ENCODE measurements around the gene JMJD4. TPM values are rescaled to one million over a fixed set of nuclear protein-coding genes. Genes with fewer than 3 reads are reported as not detected.

The JMJD4 gene
- total RNA-seq, 1 donor from 2014 or later = 25.4 TPM

DNA sequence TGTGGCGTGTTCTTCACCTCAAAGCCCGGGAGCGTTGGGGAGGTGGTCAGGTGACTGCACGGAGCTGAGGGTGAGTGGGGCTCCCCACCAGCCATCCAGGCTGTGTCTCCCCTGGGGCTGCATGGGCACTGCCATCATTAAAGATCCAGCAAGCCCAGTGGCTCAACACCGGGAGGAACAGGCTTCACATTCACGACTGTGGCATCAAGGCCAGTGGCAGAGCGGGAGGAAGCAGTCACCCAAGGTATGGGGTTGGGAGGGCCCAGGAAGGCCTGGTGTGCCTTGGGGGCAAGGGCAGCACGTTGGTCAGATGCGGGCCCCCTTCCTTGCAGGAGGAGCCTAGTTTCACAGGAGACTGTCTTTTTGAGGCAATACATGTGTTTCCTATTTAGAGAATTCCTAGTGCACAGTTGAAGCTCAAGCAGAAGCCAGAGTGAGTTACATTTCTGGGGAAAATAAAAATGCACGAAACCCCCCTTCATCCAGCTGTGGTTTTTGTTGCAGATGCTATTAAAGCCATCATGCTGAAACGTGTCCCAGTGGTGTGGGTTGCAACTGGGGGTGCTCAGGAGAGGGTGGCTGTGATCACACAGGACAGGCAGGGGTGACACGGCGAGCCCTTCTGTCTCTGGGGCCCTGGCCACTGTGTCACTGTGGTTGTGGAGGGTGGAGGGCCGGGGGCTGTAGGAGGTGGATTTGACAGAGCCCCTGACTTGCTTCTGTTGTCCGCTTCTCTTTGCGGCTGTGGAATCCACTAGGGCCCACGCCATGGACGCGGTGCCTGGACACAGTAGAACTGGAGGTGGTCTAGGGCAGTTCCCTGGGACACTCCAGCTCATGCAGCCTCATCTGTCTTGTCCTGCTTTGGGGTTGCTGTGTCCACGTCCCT is 34.2 kb upstream of the JMJD4 start:
- DNase-seq (ENCODE audit: low read depth) = no peak

DNA sequence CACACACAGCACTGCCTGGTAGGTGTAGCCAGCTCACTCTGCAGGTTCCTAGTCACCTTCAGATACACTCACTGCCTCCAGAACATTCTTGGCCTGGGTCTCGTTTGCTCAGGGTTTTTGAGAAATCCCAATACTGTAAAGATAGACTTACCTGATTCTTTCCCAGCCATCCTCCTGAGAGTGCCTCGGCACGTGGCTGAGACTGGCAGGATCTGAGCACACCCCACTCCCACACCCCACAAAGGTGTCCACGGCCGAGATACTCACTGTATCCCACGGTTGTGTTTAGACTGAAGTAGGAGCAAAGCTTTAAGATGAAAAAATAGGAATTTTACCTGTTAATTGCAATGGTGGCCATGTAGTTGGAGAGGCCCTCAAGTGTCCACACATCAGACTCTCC is 33.5 kb upstream of the JMJD4 start:
- DNase-seq (ENCODE audit: low read depth) = no peak

DNA sequence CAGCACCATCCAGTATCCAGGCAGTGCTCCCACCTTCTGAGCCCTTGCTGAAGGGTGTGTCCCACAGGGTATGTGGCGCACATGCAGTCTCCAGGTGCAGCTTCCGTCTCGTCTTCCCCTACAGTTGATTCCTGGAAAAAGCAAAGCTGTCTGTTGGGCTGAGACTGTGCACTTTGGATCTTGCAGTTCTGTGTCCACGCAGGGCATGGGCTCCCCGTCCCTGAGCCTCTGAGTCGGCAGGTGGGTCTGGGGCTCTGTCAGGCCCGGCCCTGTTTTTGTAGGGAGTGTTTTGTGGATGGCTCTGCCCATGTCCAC is 33.0 kb upstream of the JMJD4 start:
- no peak for DNase-seq (ENCODE audit: low read depth)

DNA sequence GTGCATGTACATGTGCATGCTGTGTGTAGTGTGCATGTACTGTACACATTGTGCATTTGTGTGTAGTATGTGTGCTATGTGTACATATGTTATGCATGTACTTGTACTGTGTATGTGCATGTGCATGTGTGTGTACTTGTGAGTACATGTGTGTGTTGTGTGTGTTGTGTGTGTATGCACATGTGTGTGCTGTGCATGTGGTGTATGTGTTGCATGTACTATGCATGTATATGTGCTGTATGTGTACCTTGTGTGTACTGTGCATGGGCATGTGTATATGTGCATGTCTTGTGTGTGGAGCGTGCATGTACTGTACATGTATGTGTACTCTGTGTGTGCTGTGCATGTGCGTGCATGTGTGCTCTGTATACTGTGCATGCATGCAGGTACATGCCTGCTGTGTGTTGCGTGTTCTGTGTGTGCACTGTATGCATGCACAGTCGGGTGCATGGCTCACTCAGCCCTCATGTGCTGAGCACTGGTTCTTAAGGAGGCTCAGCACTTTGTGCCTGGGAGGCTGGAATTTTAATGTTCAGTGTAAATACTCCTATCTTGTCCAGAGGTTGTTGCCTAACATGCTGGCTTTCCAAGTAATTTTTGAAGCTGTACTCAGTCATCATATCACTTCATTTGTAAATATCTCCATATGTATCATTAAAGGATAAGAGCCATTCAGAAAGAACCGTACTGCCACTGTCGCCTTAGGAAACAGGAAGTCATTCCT is 32.5 kb upstream of the JMJD4 start:
- DNase-seq (ENCODE audit: low read depth) = no peak

DNA sequence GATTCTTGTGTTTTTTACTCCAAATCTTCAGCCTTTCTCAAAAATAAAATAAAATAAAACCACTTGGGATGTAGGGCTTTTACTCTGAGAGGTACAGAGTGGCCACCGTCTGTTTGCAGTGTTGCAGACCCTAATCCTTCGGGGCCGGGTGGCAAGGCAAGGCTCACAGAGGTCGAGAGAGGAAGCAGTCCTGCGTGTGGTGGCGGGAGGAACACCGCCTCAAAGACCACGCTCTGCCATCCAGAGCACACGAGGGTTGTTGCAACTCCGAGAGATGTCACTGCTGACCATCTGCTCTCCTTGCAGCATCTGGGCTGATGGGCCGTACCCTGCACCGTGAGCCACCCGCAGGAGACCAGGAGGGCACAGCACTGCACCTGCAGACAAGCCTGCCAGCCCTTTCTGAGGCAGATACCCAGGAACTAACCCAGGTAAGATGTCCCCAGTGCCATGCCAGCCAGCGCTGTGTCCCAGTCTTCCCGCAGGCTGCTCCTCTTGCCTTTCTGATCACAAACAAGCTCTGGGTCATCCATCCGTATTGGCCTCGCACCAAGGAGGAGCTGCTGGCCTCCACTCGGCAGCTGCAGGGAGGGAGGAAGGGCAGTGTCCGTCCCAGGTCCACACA is 31.7 kb upstream of the JMJD4 start:
- DNase-seq (ENCODE audit: low read depth) = no peak

DNA sequence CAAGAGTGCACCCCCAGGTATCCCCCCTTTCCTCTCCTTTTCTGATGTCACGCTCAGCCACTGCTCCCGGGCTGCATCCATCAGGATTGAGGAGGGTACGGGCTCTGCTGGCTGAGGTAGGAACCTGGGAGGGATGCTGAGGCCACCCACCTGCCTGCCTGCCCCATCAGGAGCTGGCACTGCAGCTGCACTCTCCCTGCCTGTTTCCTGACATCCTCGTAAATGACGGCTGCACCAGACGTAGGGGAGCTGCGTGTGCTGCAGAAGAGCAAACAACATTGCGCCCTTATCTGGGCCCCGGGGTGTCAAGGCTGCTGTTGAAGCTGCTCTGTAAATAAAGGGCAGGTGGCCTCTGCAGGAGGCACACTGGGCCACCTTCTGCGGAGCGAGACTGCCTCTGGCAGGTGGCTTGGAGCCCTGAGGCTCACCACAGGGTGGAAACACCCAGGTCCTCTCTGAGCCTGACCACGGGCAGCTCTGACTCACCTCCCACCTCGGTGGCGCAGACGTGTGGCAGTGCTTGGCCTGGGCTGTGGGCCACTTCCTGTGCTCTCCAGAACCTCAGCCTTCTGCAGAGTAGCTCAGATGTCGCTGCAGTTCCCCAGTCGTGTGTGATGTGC is 31.0 kb upstream of the JMJD4 start:
- peak; percentile 86 for DNase-seq (ENCODE audit: low read depth)

DNA sequence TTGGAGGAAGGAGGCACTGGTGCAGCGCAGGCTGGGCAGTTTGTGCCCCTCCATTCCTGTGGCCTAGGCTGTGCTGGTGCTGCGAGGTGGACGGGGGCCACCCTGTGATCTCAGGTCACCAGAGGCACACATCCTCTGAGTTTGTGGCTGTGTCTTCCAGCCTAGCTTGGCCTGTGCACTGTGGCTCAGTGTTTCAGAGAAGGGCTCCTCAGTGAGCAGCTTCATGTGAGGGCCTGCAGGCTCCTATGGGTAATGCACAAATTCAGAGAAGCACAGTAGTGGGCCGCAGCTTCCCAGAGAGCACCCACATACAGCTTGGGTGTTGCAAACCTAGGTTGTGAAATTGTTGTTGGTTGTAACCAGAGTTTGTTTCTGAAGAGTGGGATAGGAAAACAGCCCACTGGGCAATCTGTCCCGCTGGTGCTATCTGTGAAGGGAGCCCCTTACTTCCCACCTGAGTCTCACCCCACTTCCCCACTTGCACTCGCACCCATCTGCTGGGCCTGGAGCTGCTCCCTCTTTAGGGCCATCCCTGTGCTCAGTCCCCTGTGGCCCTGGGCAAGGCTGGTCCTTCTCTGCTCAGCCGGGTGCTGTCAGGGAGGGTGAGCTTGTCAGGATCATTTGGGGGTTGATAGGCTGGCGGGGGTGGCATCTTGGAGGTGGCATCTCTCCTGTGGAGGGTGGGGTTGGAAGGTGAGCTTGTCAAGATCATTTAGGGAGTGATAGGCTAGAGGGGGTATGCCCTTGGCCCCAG is 30.3 kb upstream of the JMJD4 start:
- no peak for DNase-seq (ENCODE audit: low read depth)

DNA sequence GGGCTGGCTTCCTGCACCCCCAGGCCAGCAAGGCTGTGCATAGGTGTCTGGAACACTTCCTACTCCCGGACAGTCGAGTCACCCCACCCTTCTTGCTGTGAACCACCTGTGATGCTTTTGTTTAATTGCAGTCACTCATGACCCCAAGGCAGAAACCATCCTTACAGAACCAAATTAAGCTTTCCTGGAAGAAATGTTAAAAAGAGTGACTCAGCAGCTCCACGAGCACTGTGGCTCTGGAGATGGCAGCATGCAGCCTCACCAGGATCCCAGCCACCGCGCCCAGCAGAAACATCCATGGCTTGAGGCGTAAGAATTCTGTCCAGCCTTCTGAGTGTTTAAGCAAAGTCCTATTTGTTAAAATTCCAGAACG is 28.9 kb upstream of the JMJD4 start:
- peak; percentile 66 for DNase-seq (ENCODE audit: low read depth)

DNA sequence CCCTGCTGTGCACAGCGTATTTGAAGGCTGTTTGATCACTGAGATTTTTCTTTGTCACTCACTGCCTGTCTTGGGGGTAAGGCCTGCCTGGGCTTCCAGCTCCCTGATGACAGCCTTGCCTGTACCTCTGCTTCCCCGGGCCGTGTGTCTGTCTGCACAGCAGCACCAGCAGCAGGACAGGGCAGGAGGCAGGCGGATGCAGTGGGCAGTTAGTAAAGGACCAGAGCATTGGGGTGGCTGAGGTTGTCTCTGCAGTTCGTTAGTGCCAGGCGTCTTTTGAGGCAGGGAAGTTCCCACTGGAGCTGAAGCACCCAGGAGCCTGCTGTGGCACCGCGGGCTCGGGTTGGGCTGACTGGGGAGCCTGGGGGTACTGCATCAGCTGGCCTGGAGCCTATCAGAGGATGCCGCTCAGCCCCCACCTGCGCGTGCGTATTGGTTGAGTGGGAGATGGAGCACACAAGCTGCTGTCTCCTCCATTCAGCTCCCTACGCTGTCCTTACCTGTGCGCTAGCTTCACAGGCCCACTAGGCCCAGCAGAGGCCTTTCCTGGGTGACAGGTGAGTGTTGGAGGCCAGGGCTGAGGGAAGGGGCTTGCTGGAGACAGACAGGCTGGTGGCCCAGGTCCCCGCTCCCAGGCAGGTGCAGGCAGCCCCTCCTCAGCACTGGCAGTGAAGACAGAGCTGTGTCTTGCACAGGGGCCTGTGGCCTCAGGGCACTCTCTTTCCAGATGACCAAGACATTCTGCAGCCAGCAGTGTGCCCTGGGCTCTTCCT is 28.3 kb upstream of the JMJD4 start:
- no peak for DNase-seq (ENCODE audit: low read depth)

DNA sequence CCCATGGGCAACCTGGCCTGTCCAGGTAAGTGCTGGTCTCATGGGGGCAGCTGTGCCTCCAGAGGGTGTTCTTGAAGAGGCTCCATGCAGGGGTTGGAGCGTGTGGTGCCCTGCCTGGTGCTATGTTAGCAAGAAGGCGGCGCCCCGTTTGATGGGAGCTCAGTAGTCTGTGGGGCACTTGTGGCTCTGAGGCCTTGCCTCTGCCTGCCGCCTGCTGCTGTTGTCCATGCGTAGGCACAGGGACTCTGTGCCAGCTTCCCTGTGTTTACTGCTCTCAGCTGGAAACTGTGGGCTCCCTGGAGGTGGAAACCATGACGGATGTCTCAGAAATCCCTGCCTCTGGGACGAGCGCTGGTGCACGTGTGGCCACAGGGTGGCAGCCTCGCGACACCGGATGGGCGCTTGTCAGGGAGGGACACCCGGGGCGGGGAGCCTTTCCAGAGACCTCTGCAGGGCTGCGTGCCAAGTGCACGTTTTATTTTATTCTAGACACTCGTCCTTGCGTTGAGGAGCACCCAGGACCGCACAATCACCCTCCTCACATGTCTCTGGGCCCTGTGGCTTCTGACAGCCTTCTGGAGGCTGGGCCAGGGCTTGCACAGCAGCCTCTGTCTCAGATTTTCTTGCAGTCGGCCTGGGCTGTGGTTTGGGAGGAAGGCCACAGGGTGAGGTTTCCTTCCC is 27.3 kb upstream of the JMJD4 start:
- DNase-seq (ENCODE audit: low read depth) = peak; percentile 97

DNA sequence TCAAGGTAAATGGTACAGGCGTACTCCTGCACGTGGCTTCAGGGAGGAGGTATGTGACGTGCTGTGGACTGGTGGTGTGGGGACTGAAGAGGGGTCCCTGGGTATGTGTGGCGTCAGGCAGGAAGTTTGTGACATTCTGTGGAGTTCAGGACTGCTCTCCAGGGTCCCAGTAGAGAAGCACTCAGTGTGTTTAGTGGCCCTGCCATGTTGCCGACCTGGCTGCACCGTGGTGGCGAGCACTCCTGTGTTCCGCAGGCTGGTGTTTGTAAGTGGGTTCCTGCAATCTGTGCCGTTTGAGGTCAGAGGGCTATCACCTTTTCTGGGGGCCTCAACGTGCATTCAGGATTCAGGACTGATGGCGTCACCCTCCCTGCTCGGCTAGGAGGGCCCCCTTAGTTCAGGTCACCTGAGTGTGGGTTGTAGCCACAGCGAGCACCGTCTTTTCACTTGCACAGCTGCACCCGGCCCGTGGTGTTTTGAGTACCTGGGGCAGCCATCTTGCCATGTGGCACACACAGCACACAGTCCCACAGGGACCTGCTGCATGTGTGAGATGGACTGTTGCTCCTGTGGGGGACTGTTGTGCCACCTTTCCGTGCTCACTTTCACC is 26.6 kb upstream of the JMJD4 start:
- DNase-seq (ENCODE audit: low read depth) = no peak

DNA sequence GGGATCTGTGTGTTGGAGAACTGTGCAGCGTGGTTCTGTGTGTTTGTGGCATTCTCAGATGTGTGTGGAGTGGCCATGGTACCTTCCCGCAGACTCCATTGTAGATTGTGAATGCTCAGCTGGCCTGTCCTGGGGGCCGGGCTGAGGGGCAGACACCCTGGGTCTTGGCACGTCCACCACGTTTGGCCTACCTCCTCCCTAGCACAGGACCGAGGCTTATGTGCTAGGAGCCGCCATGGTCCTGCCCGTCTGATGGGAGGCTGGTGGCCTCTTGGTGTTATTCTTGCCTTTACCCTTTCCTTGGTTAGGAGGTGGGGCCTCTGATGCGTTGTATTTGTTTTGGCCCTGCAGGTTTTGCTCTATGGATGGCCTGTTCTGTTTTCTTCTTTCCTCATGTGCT is 25.3 kb upstream of the JMJD4 start:
- DNase-seq (ENCODE audit: low read depth) = no peak

DNA sequence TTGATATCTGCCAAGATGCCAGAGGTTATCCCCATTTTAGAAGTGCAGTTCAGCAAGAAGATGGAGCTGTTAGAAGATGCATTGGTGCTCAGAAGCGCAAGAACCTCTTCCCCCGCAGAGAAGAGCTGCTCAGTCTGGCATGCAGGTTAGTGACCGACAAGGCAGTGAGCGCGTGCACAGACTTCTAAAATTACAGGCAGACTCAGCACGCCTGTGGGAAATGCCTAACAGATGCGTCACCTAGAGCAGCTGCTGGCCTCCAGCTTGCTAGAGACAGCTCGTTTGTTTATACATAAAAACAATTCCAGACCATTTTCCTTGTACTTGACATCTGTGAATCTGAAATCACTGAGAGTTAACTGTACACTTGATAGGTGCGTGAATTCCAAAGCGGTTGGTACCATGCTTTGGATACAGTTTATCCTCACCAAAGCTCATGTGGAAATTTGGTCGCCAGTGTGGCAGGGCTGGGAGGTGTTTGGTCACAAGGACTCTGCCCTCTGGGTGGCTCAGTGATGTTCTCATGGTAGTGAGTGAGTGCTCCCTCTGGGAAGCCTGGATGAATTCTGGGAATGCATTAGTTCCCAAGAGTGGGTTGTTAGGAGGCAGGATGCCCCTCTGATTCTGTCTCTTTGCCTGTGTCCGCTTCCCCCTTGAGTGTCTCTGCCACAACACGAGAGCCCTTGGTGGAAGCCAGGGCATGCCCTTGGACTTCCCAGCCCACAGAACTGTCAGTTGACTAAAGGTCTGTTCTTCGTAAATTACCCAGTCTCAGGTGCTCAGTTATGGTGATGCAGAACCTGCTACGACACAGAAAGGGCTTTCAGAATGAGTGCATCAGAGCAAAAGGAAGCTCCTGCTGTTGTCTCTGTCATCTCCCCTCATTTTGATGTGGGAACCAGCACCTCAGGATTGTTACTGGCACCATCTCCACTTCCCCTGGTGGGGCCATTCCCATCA is 24.5 kb upstream of the JMJD4 start:
- peak; percentile 99 for DNase-seq (ENCODE audit: low read depth)

DNA sequence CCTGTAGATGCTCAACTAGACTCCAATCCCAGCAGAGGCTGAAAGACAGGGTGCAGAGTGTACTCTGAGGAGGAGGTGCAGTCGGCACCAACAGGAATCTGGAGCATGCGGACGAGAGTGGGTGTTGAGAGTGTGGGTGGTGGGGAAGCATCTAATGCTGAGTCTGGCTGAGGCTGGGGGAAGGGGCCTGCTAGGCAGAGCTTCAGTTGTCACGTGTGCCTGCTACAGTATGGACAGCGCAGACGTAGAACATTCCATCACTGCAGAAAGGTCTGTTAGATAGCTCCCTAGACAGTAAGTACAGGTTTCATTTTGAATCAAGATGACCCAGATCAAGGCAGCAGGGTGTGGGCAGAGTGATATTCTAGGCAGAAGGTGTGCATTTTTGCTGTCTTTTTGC is 23.3 kb upstream of the JMJD4 start:
- DNase-seq (ENCODE audit: low read depth) = no peak

DNA sequence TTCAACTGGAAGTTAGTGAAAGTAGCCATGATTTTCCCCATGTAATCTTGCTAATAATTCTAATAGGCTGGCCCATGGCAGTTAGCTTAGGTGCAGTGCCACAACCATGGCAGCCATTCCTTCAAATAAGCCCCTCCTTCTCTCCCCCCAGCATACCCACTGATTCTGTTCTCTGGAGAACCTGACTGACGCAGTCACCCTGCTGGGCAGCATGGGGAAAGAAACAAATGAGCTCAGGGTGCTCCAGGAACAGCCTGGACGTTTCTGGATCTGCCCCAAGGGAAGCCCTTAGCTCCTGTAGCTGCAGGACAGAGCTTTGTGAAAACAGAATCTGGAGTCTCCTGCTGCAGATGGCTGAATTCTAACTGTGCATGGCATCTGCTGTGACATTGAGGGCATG is 22.7 kb upstream of the JMJD4 start:
- no peak for DNase-seq (ENCODE audit: low read depth)

DNA sequence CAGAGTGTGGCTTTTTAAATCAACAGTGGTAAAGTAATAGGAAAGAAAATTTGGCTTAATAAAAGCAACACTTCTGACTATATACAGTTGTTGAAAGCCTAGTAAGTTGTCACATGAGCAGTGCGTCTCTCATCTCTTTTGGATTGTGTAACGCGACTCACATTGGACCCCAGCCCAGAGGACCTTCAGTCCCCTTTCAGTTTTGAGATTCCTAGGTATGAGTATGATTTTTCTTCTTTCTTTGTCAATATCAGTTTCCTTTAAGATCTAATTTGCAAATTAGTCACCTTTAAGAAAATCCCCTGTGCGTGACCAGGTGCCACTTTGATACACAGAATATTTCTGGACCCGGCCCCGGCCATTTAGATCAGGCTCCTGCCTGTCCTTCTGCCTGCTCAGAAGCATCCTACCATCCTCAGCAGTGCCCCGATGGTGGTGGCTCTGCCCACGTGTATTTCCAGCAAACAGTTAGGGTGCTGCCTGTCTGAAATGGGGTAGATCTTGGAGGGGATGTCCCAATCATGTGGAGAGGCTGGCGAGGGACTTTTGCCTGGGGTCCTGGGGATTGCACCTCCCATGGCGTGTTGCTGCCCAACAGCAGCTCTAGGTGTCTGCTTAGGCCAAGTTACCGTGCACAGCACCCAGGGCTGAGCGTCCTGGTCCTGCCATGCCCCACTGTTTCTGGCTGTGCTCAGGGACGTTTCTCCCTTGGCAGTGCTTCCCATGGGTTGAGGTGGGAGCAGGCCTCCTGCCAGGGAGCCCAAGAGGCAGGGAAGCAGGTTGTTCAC is 21.3 kb upstream of the JMJD4 start:
- DNase-seq (ENCODE audit: low read depth) = no peak

DNA sequence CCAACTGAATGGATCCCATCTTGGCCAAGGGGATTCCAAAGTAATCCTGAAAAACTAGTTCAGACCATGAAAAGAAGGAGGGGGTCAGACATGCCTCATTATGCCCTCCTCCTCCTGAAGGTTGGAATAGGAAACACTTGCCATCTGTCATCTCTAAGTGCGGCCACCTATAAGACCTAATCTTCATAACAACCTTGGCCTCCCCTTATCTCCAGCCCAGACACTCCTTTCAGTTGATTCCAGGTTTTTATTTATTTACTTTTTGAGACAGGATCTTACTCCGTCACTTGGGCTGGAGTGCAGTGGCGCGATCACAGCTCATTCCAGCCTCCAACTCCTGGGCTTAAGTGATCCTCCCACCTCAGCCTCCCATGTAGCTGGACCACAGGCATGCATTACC is 19.9 kb upstream of the JMJD4 start:
- no peak for DNase-seq (ENCODE audit: low read depth)

Measured in myocyte (in vitro differentiated cells).